Measurements from ENCODE around the gene COX6B2. TPM values are rescaled to one million over a fixed set of nuclear protein-coding genes. Genes with fewer than 3 reads are reported as not detected.

Gene COX6B2
- total RNA-seq, 2 experiments from 2014 or later = not detected

DNA sequence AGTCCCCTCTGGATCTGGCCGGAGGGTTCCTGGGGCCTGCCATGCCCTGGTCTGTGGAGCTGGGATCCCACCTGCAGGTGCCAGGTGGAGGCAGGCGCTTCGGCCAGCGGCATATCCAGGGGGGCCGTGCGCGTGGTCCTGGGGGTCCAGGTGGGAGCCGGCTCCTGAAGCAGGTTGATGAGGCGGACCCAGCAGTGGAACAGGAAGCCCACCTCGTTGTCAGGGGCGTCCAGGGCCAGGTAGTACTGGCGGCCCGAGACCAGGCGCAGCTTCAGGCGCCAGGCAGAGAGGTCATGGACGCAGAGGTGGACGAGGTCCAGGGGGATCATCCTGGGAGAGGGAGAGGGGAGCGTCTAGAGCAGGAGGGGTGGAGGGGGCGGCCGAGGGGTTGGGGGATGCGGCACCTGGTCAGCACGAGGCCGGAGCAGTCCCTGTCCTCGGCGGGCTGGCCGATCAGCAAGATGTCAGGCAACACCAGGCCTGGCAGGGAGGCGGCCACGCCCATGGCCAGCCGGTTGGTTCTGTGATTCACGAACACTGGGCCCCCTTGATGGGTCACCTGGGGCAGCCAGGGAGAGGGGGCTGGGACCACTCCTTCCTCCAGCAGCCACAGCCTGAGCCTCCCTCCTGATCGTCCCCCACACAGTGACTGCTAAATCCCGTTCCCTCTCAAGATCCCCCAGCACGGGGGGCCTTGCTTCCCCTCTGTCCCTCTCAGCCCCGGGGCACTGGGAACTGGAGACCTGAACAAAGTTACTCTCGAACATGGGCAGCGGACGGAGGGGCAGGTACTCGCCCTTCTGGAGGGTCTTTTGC lies 7.9 kb upstream of the COX6B2 start:
- DNase-seq (ENCODE audit: low spot score) = no peak
- ChIA-PET CTCF (ENCODE audit: unreplicated experiment) (no interaction called here), POLR2A (interaction anchor here (0.6 kb wide), 1 partner anchor 103 kb away, joined by 3 read pairs; no protein-coding TSS in a partner anchor)
- no peak overlapping the region for H2AFZ ChIP-seq (ENCODE audit: low read length)
- H3K27ac ChIP-seq (ENCODE audit: low read depth, low read length, poor library complexity, severe bottlenecking) = no peak overlapping the region
- H4K20me1 ChIP-seq (ENCODE audit: insufficient read depth, low read length) = no peaks in the 10 kb centered on the region
- H3K79me2 ChIP-seq (ENCODE audit: insufficient read depth, low read depth, low read length) = no peaks in the 10 kb centered on the region
- H3K9me2 ChIP-seq (ENCODE audit: insufficient read depth, low read length) = no peaks in the 10 kb centered on the region
- TF ChIP-seq EZH2phosphoT487 (IDR thresholded peaks at IDR 0.05; ENCODE audit: borderline replicate concordance, low read depth, low read length) = no peak
- TF ChIP-seq, protein P1, sequence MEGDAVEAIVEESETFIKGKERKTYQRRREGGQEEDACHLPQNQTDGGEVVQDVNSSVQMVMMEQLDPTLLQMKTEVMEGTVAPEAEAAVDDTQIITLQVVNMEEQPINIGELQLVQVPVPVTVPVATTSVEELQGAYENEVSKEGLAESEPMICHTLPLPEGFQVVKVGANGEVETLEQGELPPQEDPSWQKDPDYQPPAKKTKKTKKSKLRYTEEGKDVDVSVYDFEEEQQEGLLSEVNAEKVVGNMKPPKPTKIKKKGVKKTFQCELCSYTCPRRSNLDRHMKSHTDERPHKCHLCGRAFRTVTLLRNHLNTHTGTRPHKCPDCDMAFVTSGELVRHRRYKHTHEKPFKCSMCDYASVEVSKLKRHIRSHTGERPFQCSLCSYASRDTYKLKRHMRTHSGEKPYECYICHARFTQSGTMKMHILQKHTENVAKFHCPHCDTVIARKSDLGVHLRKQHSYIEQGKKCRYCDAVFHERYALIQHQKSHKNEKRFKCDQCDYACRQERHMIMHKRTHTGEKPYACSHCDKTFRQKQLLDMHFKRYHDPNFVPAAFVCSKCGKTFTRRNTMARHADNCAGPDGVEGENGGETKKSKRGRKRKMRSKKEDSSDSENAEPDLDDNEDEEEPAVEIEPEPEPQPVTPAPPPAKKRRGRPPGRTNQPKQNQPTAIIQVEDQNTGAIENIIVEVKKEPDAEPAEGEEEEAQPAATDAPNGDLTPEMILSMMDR (conservative IDR thresholded peaks at IDR 0.05; ENCODE audit: low read length) = no peak
- no peaks in the 10 kb centered on the region for H3K4me1 ChIP-seq (ENCODE audit: insufficient read depth, low read length, poor library complexity, severe bottlenecking)
- intact Hi-C loops (cut with micrococcal nuclease; ENCODE audit: unreplicated experiment) = no loop called here
- no TSS peak for BruUV-seq (replicated peaks)
- no peak overlapping the region for H3K4me2 ChIP-seq (ENCODE audit: low read length)
- H3K9me3 ChIP-seq (ENCODE audit: low read length) = no peaks in the 10 kb centered on the region
- H3K4me3 ChIP-seq (ENCODE audit: low read depth, low read length, poor library complexity, severe bottlenecking) = no peak overlapping the region
- no peaks in the 10 kb centered on the region for H3K36me3 ChIP-seq (ENCODE audit: insufficient read depth, low read length)

DNA sequence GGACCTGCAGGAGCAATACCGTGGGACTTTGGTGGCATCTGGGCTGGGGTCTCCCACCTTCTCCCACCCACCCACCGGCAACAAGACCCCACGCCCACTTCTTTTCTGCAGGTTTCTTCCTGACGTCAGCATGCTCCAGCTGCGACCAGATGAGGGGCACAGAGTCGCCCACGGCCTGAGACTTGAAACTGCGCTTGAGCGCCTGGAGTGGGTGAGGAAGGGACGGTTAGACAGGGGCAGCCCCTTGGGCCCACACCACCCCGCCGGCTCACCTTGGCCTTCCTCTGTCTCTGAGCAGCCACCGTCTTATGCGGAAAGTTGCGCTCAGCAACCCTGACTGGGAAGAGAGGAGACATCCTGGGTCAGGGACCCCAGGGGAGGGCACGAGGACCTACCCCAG lies 6.4 kb upstream of the COX6B2 start:
- Histone ChIP-seq H2AFZ (ENCODE audit: low read length) (no peak overlapping the region), H3K4me2 (ENCODE audit: low read length) (no peak overlapping the region), H3K79me2 (ENCODE audit: insufficient read depth, low read depth, low read length) (no peaks in the 10 kb centered on the region), H3K9me2 (ENCODE audit: insufficient read depth, low read length) (no peaks in the 10 kb centered on the region), H3K36me3 (ENCODE audit: insufficient read depth, low read length) (no peaks in the 10 kb centered on the region), H3K27ac (ENCODE audit: low read depth, low read length, poor library complexity, severe bottlenecking) (no peak overlapping the region), H4K20me1 (ENCODE audit: insufficient read depth, low read length) (no peaks in the 10 kb centered on the region), H3K4me3 (ENCODE audit: low read depth, low read length, poor library complexity, severe bottlenecking) (no peak overlapping the region), H3K4me1 (ENCODE audit: insufficient read depth, low read length, poor library complexity, severe bottlenecking) (no peaks in the 10 kb centered on the region), H3K9me3 (ENCODE audit: low read length) (no peaks in the 10 kb centered on the region)
- POLR2A ChIA-PET = no interaction called here
- CTCF ChIA-PET (ENCODE audit: unreplicated experiment) = interaction anchor here (0.9 kb wide), 1 partner anchor 21 kb away, joined by 5 read pairs; no protein-coding TSS in a partner anchor
- no peak for TF ChIP-seq EZH2phosphoT487 (IDR thresholded peaks at IDR 0.05; ENCODE audit: borderline replicate concordance, low read depth, low read length)
- TF ChIP-seq, protein P1 (conservative IDR thresholded peaks at IDR 0.05; ENCODE audit: low read length) = no peak
- BruUV-seq (replicated peaks) = no TSS peak
- no peak for DNase-seq (ENCODE audit: low spot score)
- intact Hi-C loops (cut with micrococcal nuclease; ENCODE audit: unreplicated experiment) = no loop called here

All from OCI-LY7 (cell line).